ENCODE measurements around the gene MAPK12.

Gene MAPK12

GRCh38 chr22:50264946-50265669 lies 3.6 kb upstream of the MAPK12 start:
- DNase-seq, result no peak

- no peak for DNase-seq
Observed at GRCh38 chr22:50264104-50264745, 2.7 kb upstream of the MAPK12 start.

GRCh38 chr22:50262973-50263617 lies 1.6 kb upstream of the MAPK12 start:
- DNase-seq, result no peak

- no peak for DNase-seq
Observed at GRCh38 chr22:50262460-50262911, 1.0 kb upstream of the MAPK12 start.

GRCh38 chr22:50260801-50261614 lies 475 bp downstream of the MAPK12 start:
- no peak for DNase-seq

- no peak for DNase-seq
Observed at GRCh38 chr22:50260434-50260800, 1.1 kb downstream of the MAPK12 start.

- DNase-seq, result no peak
Observed at GRCh38 chr22:50259302-50259701, 2.2 kb downstream of the MAPK12 start.

- DNase-seq, result no peak
Observed at GRCh38 chr22:50258361-50259292, 2.9 kb downstream of the MAPK12 start.

- no peak for DNase-seq
Observed at GRCh38 chr22:50257451-50258360, 3.8 kb downstream of the MAPK12 start.

GRCh38 chr22:50257041-50257440 lies 4.4 kb downstream of the MAPK12 start:
- DNase-seq, result no peak

GRCh38 chr22:50256258-50256862 lies 5.1 kb downstream of the MAPK12 start:
- no peak for DNase-seq

- DNase-seq, result no peak
Observed at GRCh38 chr22:50255607-50256006, 5.9 kb downstream of the MAPK12 start.

GRCh38 chr22:50255099-50255498 lies 6.4 kb downstream of the MAPK12 start:
- no peak for DNase-seq

- DNase-seq, result no peak
Observed at GRCh38 chr22:50253941-50254340, 7.5 kb downstream of the MAPK12 start.

GRCh38 chr22:50253046-50253915 lies 8.2 kb downstream of the MAPK12 start:
- no peak for DNase-seq

GRCh38 chr22:50252082-50253045 lies 9.1 kb downstream of the MAPK12 start:
- peak; percentile 64 for DNase-seq

GRCh38 chr22:50251477-50252081 lies 9.9 kb downstream of the MAPK12 start:
- no peak for DNase-seq

Measured in activated effector memory CD4-positive, alpha-beta T cell treated with Interleukin-2 at 50 U/mL for 16 hours (primary cell).